ENCODE results near the gene OPN4.
A peak's percentile ranks its signal among the peaks of the same experiment; 100 is the strongest.

OPN4 gene

GRCh38 chr10:86662186-86663045, 8.1 kb downstream of the OPN4 start:
- no peak for DNase-seq

- DNase-seq = no peak
Observed at GRCh38 chr10:86663046-86663345, 8.6 kb downstream of the OPN4 start.

- DNase-seq = no peak
Observed at GRCh38 chr10:86663576-86664339, 9.4 kb downstream of the OPN4 start.

GRCh38 chr10:86664341-86665217, 10.2 kb downstream of the OPN4 start:
- no peak for DNase-seq

GRCh38 chr10:86665218-86665607, 10.9 kb downstream of the OPN4 start:
- no peak for DNase-seq

GRCh38 chr10:86665868-86666267, 11.5 kb downstream of the OPN4 start:
- no peak for DNase-seq

- no peak for DNase-seq
Observed at GRCh38 chr10:86666538-86666937, 12.2 kb downstream of the OPN4 start.

GRCh38 chr10:86667421-86668181, 13.3 kb downstream of the OPN4 start:
- DNase-seq = no peak

- peak; percentile 62 for DNase-seq
Observed at GRCh38 chr10:86668297-86669165, 14.2 kb downstream of the OPN4 start, which contains the start of gene LDB3. TSS of gene LDB3 (plus strand) at chr10:86668511. CDS start at chr10:86668692, 181 bp downstream.

GRCh38 chr10:86670290-86670811, 16.0 kb downstream of the OPN4 start:
- no peak for DNase-seq

GRCh38 chr10:86670876-86671275, 16.5 kb downstream of the OPN4 start:
- DNase-seq = no peak

GRCh38 chr10:86671419-86671818, 17.1 kb downstream of the OPN4 start:
- DNase-seq = no peak

GRCh38 chr10:86671985-86672710, 17.8 kb downstream of the OPN4 start:
- DNase-seq = no peak

GRCh38 chr10:86673216-86673826, 19.0 kb downstream of the OPN4 start:
- DNase-seq = no peak

GRCh38 chr10:86673827-86674581, 19.7 kb downstream of the OPN4 start:
- no peak for DNase-seq

- no peak for DNase-seq
Observed at GRCh38 chr10:86674912-86675311, 20.6 kb downstream of the OPN4 start.

GRCh38 chr10:86677374-86677773, 23.0 kb downstream of the OPN4 start:
- no peak for DNase-seq

GRCh38 chr10:86678999-86679792, 24.8 kb downstream of the OPN4 start:
- DNase-seq = no peak

All from NCI-H187 treated with DMSO at 0.1 percent for 48 hours (cell line).